AG10803 (cell line): ENCODE data around the gene UGT2B11.
"Not testable (repeated sequence)": the region's sequence is repeated elsewhere in the genome, so short reads cannot be mapped to it uniquely, and the experiment has no call there.

Experiments used
- DNase-seq: peaks from one replicate; pipeline ENCODE4 v3.0.0; 2010; ENCODE audit warnings: low read depth
- H3K4me3 ChIP-seq: 2 replicates; pipeline ENCODE4 v1.5.1; 2011; ENCODE audit warnings: mild to moderate bottlenecking, low read length, control low read depth
- TF ChIP-seq, protein P1 (sequence below): conservative IDR thresholded peaks from 2 replicates; pipeline ENCODE4 v1.5.1; 2011; ENCODE audit warnings: mild to moderate bottlenecking, low read length, control low read depth, inconsistent platforms

The UGT2B11 gene

DNA sequence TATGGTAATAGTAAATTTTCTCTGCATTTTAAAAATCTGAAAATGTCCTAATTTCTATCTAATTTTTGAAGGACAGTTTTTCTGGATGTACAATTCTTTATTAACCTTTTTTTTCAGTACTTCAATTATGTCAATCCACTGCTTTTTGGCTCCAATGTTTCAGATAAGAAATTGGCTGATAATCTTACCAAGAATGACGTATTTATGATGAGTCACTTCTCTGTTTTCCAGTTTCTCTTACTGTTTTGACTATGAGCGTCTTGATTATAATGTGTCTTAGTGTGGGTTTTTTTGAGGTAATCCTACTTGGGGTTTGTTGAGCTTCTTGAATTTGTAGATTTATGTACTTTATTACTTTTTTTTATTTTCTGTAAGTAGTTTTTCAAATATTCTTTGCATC lies 47.2 kb downstream of the UGT2B11 start:
- H3K4me3 ChIP-seq, result no peak overlapping the region
- no peak for DNase-seq
- TF ChIP-seq, protein P1, sequence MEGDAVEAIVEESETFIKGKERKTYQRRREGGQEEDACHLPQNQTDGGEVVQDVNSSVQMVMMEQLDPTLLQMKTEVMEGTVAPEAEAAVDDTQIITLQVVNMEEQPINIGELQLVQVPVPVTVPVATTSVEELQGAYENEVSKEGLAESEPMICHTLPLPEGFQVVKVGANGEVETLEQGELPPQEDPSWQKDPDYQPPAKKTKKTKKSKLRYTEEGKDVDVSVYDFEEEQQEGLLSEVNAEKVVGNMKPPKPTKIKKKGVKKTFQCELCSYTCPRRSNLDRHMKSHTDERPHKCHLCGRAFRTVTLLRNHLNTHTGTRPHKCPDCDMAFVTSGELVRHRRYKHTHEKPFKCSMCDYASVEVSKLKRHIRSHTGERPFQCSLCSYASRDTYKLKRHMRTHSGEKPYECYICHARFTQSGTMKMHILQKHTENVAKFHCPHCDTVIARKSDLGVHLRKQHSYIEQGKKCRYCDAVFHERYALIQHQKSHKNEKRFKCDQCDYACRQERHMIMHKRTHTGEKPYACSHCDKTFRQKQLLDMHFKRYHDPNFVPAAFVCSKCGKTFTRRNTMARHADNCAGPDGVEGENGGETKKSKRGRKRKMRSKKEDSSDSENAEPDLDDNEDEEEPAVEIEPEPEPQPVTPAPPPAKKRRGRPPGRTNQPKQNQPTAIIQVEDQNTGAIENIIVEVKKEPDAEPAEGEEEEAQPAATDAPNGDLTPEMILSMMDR, result no peak

DNA sequence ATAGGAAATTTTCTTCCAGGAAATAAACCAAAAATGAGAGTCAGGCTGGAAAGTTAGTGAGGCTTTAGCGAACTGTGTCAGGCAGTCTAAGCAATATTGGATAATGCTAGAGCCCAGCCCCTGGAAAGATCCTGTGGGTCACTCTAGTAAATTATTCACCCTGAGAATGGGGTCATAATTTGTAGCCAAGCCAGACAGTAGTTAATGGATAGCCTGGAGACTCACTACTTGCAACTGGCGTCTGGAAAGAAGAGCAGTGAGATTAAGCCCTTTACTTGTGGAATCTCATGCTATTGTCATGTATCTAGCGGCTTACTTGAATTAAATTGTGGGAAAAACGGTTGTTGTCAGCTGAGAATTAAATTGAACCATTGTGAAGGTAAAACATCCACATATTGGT lies 48.2 kb downstream of the UGT2B11 start:
- not testable (repeated sequence) for DNase-seq, H3K4me3 ChIP-seq

DNA sequence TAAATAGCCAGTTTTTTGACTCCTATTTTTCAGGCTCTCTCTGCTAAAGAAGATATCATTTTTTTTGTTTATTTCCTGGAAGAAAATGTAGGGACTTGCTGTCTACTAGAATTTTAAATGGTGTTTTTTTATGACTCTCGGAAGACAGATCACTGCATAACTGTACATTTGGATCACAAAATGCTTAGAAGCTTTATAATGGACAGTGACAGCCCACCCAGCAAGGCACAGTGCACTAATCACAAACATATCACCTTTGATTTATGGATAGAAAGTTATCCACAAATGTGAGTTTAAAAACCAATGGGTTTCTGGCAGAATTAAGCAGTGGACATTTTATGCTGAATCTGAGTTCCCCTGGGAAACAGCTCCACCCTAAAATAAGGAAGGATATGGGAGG lies 48.8 kb downstream of the UGT2B11 start:
- not testable (repeated sequence) for H3K4me3 ChIP-seq, DNase-seq

DNA sequence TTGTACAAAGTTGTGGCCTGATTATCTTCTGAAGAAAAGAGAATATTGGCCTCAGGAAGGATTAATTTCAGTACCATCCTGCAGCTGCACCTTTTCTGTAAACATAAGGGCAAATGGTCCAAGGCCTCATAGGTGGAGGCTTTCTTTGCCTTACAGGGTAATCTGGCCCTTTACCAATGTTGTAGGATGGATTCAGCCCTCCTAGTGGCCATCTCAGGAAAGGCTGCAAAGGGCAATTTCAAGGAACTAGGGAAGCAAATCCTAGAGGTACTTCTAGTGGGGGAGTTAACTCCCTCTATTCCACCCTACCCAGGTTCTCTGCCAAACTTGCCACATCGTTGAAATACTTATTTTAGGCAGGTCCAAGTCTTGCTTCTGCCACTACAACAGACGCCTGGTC lies 57.6 kb downstream of the UGT2B11 start:
- TF ChIP-seq, protein P1, result no peak
- H3K4me3 ChIP-seq, result no peak overlapping the region
- DNase-seq, result no peak

DNA sequence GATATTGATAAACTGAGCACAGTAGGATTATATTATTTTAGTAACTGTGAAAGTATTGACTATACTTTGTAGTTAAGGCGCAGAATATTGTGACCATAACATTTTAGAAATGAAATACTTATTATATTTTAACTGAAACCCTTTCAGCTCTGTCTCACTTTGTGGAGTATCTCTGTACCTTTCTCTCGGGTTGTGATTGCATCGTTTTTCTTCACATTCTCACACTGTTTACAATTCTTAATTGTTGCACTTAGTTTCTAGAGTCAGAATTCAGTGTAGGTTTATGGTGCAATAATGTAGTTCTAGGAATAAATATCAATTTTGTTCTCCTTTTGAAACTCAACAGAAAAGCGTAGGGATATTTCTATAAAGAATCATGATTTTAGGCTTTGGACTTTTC lies 60.5 kb downstream of the UGT2B11 start:
- no peak for DNase-seq
- TF ChIP-seq, protein P1, result no peak
- no peak overlapping the region for H3K4me3 ChIP-seq
